Placental pericyte (primary cell): Measurements from ENCODE around the gene MBD3L4. TPM values are rescaled to one million over a fixed set of nuclear protein-coding genes. Genes with fewer than 3 reads are reported as not detected.

Experiments used
- total RNA-seq: library from RNA; depleted of rRNA; stranded (reverse); fragments of >200 nt; gene quantifications from 2 replicates; pipeline ENCODE4 v1.2.3, GENCODE V29; 2012

MBD3L4 gene
- total RNA-seq, result not detected in 2 replicates

GRCh38 chr19:7040079-7040478, at the start of gene MBD3L4:
MBD3L4 (minus strand) TSS chr19:7040179; CDS start chr19:7040144, 35 bp downstream.

GRCh38 chr19:7069042-7069903, 29.3 kb upstream of the MBD3L4 start, which contains the start of gene ZNF557:
ZNF557 (plus strand) TSS chr19:7069703; CDS start chr19:7075075, 5,372 bp downstream.

GRCh38 chr19:7058576-7058975, 18.6 kb upstream of the MBD3L4 start, which contains the start of gene MBD3L3:
MBD3L3 (minus strand) TSS chr19:7058676; CDS start chr19:7058605, 71 bp downstream.

GRCh38 chr19:7049021-7049420, 9.0 kb upstream of the MBD3L4 start, which contains the start of gene MBD3L2:
MBD3L2 (plus strand) TSS chr19:7049321; CDS start chr19:7049374, 53 bp downstream.

GRCh38 chr19:7030278-7030677, 9.7 kb downstream of the MBD3L4 start, which contains the start of gene MBD3L5:
MBD3L5 (plus strand) TSS chr19:7030578; CDS start chr19:7030612, 34 bp downstream.

GRCh38 chr19:7021331-7021730, 18.6 kb downstream of the MBD3L4 start, which contains the start of gene MBD3L2B:
MBD3L2B (minus strand) TSS chr19:7021431; CDS start chr19:7021397, 34 bp downstream.

Other genes starting within 250 kb of the MBD3L4 start
- gene ADGRE1, start 152.6 kb downstream of the MBD3L4 start, total RNA-seq, result 0.22 TPM in 1 of 2 replicates, not detected in the other
- gene MBD3L2B, start 18.7 kb downstream of the MBD3L4 start, total RNA-seq, result not detected in 2 replicates
- not detected in 2 replicates for gene MBD3L5, start 9.6 kb downstream of the MBD3L4 start, total RNA-seq
- not detected in 2 replicates for gene MBD3L2, start 9.1 kb upstream of the MBD3L4 start, total RNA-seq
- gene MBD3L3, start 18.5 kb upstream of the MBD3L4 start, total RNA-seq, result not detected in 2 replicates
- gene ZNF557, start 29.5 kb upstream of the MBD3L4 start, total RNA-seq, result 11.6 and 12.7 TPM in 2 replicates